Duodenal mucosa (tissue), 2 donors: Measurements from ENCODE around the gene RFX5.

Experiments
- H3K27ac ChIP-seq: one replicate; pipeline ENCODE4 v1.7.0; 2013; ENCODE audit warnings: low read depth, low read length
- H3K27me3 ChIP-seq, 2 donors: one replicate each; pipeline ENCODE4 v1.7.0; 2013; ENCODE audit warnings: low read length in 2 of 2, control low read depth in 1 of 2; ENCODE audit not compliant: insufficient read depth in 2 of 2, control insufficient read depth in 1 of 2
- H3K36me3 ChIP-seq, 2 donors: one replicate each; pipeline ENCODE4 v1.7.0; 2013; ENCODE audit warnings: low read length in 2 of 2, control low read depth in 1 of 2; ENCODE audit not compliant: insufficient read depth in 2 of 2, control insufficient read depth in 1 of 2
- H3K4me1 ChIP-seq, 2 donors: one replicate each; pipeline ENCODE4 v1.7.0; 2013; ENCODE audit warnings: low read length in 2 of 2, control low read depth in 1 of 2; ENCODE audit not compliant: insufficient read depth in 2 of 2, control insufficient read depth in 1 of 2
- H3K4me3 ChIP-seq, 2 donors: one replicate each; pipeline ENCODE4 v1.7.0; 2013; ENCODE audit warnings: low read length in 2 of 2, low read depth in 1 of 2
- H3K9ac ChIP-seq, 2 donors: one replicate each; pipeline ENCODE4 v1.7.0; 2013; ENCODE audit warnings: low read length in 2 of 2, low read depth in 1 of 2
- H3K9me3 ChIP-seq, 2 donors: one replicate each; pipeline ENCODE4 v1.7.0; 2013; ENCODE audit warnings: low read length in 2 of 2, control low read depth in 1 of 2; ENCODE audit not compliant: control insufficient read depth in 1 of 2

Gene RFX5

GRCh38 chr1:151342569-151342968 is 4.5 kb downstream of the RFX5 start:
- H3K9ac ChIP-seq: no peak overlapping the region
- H3K9me3 ChIP-seq: no peaks in the 10 kb centered on the region
- no peak overlapping the region for H3K4me3 ChIP-seq
- H3K27me3 ChIP-seq: no peaks in the 10 kb centered on the region
- H3K36me3 ChIP-seq: peaks cover 25 to 28% of the 10 kb centered on the region in 2 donors
- peaks cover 9 to 16% of the 10 kb centered on the region in 2 donors for H3K4me1 ChIP-seq
- H3K27ac ChIP-seq: no peak overlapping the region

GRCh38 chr1:151342021-151342420 is 5.0 kb downstream of the RFX5 start:
- Histone ChIP-seq H3K4me1 (peaks cover 8 to 15% of the 10 kb centered on the region in 2 donors), H3K9ac (no peak overlapping the region), H3K4me3 (no peak overlapping the region), H3K36me3 (peaks cover 25 to 28% of the 10 kb centered on the region in 2 donors), H3K27ac (no peak overlapping the region), H3K9me3 (no peaks in the 10 kb centered on the region), H3K27me3 (no peaks in the 10 kb centered on the region)

GRCh38 chr1:151340870-151341754 is 5.9 kb downstream of the RFX5 start:
- Histone ChIP-seq H3K27me3 (no peaks in the 10 kb centered on the region), H3K9ac (no peak overlapping the region), H3K4me1 (peaks cover 6 to 10% of the 10 kb centered on the region in 2 donors), H3K36me3 (peaks cover 25 to 28% of the 10 kb centered on the region in 2 donors), H3K9me3 (no peaks in the 10 kb centered on the region), H3K27ac (no peak overlapping the region), H3K4me3 (no peak overlapping the region)

GRCh38 chr1:151336556-151336955 is 10.5 kb downstream of the RFX5 start:
- Histone ChIP-seq H3K36me3 (no peaks in the 10 kb centered on the region), H3K9ac (no peak overlapping the region), H3K27ac (no peak overlapping the region), H3K4me3 (no peak overlapping the region), H3K9me3 (no peaks in the 10 kb centered on the region), H3K27me3 (no peaks in the 10 kb centered on the region), H3K4me1 (peaks cover 0 to 4% of the 10 kb centered on the region in 2 donors)

GRCh38 chr1:151334822-151335221 is 12.2 kb downstream of the RFX5 start:
- Histone ChIP-seq H3K27me3 (no peaks in the 10 kb centered on the region), H3K27ac (no peak overlapping the region), H3K4me3 (no peak overlapping the region), H3K9ac (no peak overlapping the region), H3K9me3 (no peaks in the 10 kb centered on the region), H3K36me3 (no peaks in the 10 kb centered on the region), H3K4me1 (no peaks in the 10 kb centered on the region)

GRCh38 chr1:151327903-151328674 is 19.0 kb downstream of the RFX5 start:
- Histone ChIP-seq H3K9me3 (no peaks in the 10 kb centered on the region), H3K36me3 (peaks cover 10 to 16% of the 10 kb centered on the region in 2 donors), H3K4me1 (peaks cover 15 to 25% of the 10 kb centered on the region in 2 donors), H3K9ac (peak overlapping the region; percentile 67 to 92), H3K27me3 (no peaks in the 10 kb centered on the region), H3K27ac (peak overlapping the region; percentile 62), H3K4me3 (peak overlapping the region; percentile 76 to 85)

- Histone ChIP-seq H3K27me3 (no peaks in the 10 kb centered on the region), H3K9me3 (no peaks in the 10 kb centered on the region), H3K4me1 (peaks cover 15 to 25% of the 10 kb centered on the region in 2 donors), H3K27ac (peak within 1 kb of the TSS; percentile 69), H3K36me3 (peaks cover 10 to 17% of the 10 kb centered on the region in 2 donors), H3K9ac (peak within 1 kb of the TSS; percentile 67 to 92), H3K4me3 (peak within 1 kb of the TSS; percentile 76 to 85)
Observed at GRCh38 chr1:151327223-151327902, 19.7 kb downstream of the RFX5 start, which contains the start of gene PI4KB. PI4KB (minus strand) TSS chr1:151327416; CDS start chr1:151316481, 10,935 bp downstream.

GRCh38 chr1:151326619-151327222 is 20.3 kb downstream of the RFX5 start:
- no peaks in the 10 kb centered on the region for H3K27me3 ChIP-seq
- H3K9me3 ChIP-seq: no peaks in the 10 kb centered on the region
- peak overlapping the region; percentile 76 to 85 for H3K4me3 ChIP-seq
- H3K4me1 ChIP-seq: peaks cover 15 to 25% of the 10 kb centered on the region in 2 donors
- H3K36me3 ChIP-seq: peaks cover 10 to 22% of the 10 kb centered on the region in 2 donors
- H3K27ac ChIP-seq: peak overlapping the region; percentile 69
- H3K9ac ChIP-seq: peak overlapping the region; percentile 67 to 92

- peak overlapping the region; percentile 67 to 92 for H3K9ac ChIP-seq
- no peaks in the 10 kb centered on the region for H3K9me3 ChIP-seq
- H3K4me3 ChIP-seq: peak overlapping the region; percentile 76 to 85
- peaks cover 15 to 25% of the 10 kb centered on the region in 2 donors for H3K4me1 ChIP-seq
- peaks cover 10 to 25% of the 10 kb centered on the region in 2 donors for H3K36me3 ChIP-seq
- no peaks in the 10 kb centered on the region for H3K27me3 ChIP-seq
- no peak overlapping the region for H3K27ac ChIP-seq
Observed at GRCh38 chr1:151325646-151326429, 21.2 kb downstream of the RFX5 start.
